ENCODE data around the gene GRAP2.

GRAP2 gene

GRCh38 chr22:39907047-39907446 lies 6.2 kb downstream of the GRAP2 start:
- no peaks in the 10 kb centered on the region for H3K27me3 ChIP-seq (ENCODE audit: low read depth)

GRCh38 chr22:39907605-39908097 lies 6.8 kb downstream of the GRAP2 start:
- Histone ChIP-seq H3K27me3 (ENCODE audit: low read depth) (no peaks in the 10 kb centered on the region), H3K36me3 (replicated peaks) (no peaks in the 10 kb centered on the region), H3K4me1 (peaks cover 18% of the 10 kb centered on the region), H3K9me3 (no peaks in the 10 kb centered on the region), H3K4me3 (no peak overlapping the region)
- in situ Hi-C loops (cut with MboI; ENCODE audit: low sequenced_read_pairs) = no loop called here
- DNase-seq (ENCODE audit: low spot score in 2 of 2) = no peak

More at GRCh38 chr22:39907047-39907446, 6.2 kb downstream of the GRAP2 start:
- Histone ChIP-seq H3K4me1 (peaks cover 18% of the 10 kb centered on the region), H3K36me3 (replicated peaks) (no peaks in the 10 kb centered on the region), H3K9me3 (no peaks in the 10 kb centered on the region), H3K4me3 (no peak overlapping the region)
- DNase-seq (ENCODE audit: low spot score in 2 of 2) = no peak
- in situ Hi-C loops (cut with MboI; ENCODE audit: low sequenced_read_pairs) = no loop called here

GRCh38 chr22:39908136-39908535 lies 7.3 kb downstream of the GRAP2 start:
- Histone ChIP-seq H3K9me3 (no peaks in the 10 kb centered on the region), H3K4me3 (no peak overlapping the region), H3K27me3 (ENCODE audit: low read depth) (no peaks in the 10 kb centered on the region), H3K36me3 (replicated peaks) (no peaks in the 10 kb centered on the region), H3K4me1 (peaks cover 19% of the 10 kb centered on the region)
- DNase-seq (ENCODE audit: low spot score in 2 of 2) = no peak
- in situ Hi-C loops (cut with MboI; ENCODE audit: low sequenced_read_pairs) = no loop called here

GRCh38 chr22:39908737-39909136 lies 7.9 kb downstream of the GRAP2 start:
- in situ Hi-C loops (cut with MboI; ENCODE audit: low sequenced_read_pairs) = no loop called here
- Histone ChIP-seq H3K36me3 (replicated peaks) (no peaks in the 10 kb centered on the region), H3K9me3 (no peaks in the 10 kb centered on the region), H3K4me3 (no peak overlapping the region), H3K4me1 (peaks cover 25% of the 10 kb centered on the region), H3K27me3 (ENCODE audit: low read depth) (no peaks in the 10 kb centered on the region)
- DNase-seq (ENCODE audit: low spot score in 2 of 2) = no peak

GRCh38 chr22:39910876-39911613 lies 10.2 kb downstream of the GRAP2 start:
- no peaks in the 10 kb centered on the region for H3K36me3 ChIP-seq (replicated peaks)
- no peak for DNase-seq (ENCODE audit: low spot score in 2 of 2)
- H3K4me3 ChIP-seq = no peak overlapping the region
- in situ Hi-C loops (cut with MboI; ENCODE audit: low sequenced_read_pairs) = no loop called here
- no peaks in the 10 kb centered on the region for H3K9me3 ChIP-seq
- H3K4me1 ChIP-seq = peaks cover 38% of the 10 kb centered on the region
- no peaks in the 10 kb centered on the region for H3K27me3 ChIP-seq (ENCODE audit: low read depth)

- in situ Hi-C loops (cut with MboI; ENCODE audit: low sequenced_read_pairs) = no loop called here
- Histone ChIP-seq H3K27me3 (ENCODE audit: low read depth) (no peaks in the 10 kb centered on the region), H3K9me3 (no peaks in the 10 kb centered on the region), H3K36me3 (replicated peaks) (no peaks in the 10 kb centered on the region), H3K4me1 (peaks cover 50% of the 10 kb centered on the region), H3K4me3 (no peak overlapping the region)
- DNase-seq (ENCODE audit: low spot score in 2 of 2) = peak in 1 of 2 experiments; percentile 36
These were observed 12.4 kb downstream of the GRAP2 start for GRCh38 chr22:39913321-39913720.

- H3K4me3 ChIP-seq = no peak overlapping the region
- H3K4me1 ChIP-seq = peaks cover 52% of the 10 kb centered on the region
- no peaks in the 10 kb centered on the region for H3K36me3 ChIP-seq (replicated peaks)
- peak; percentile 90 to 99 for DNase-seq (ENCODE audit: low spot score in 2 of 2)
- in situ Hi-C loops (cut with MboI; ENCODE audit: low sequenced_read_pairs) = no loop called here
- no peaks in the 10 kb centered on the region for H3K27me3 ChIP-seq (ENCODE audit: low read depth)
- no peaks in the 10 kb centered on the region for H3K9me3 ChIP-seq
These were observed 13.0 kb downstream of the GRAP2 start for GRCh38 chr22:39913886-39914285.

- Histone ChIP-seq H3K27me3 (ENCODE audit: low read depth) (no peaks in the 10 kb centered on the region), H3K9me3 (no peaks in the 10 kb centered on the region), H3K4me1 (peaks cover 52% of the 10 kb centered on the region), H3K36me3 (replicated peaks) (no peaks in the 10 kb centered on the region), H3K4me3 (no peak overlapping the region)
- in situ Hi-C loops (cut with MboI; ENCODE audit: low sequenced_read_pairs) = no loop called here
- DNase-seq (ENCODE audit: low spot score in 2 of 2) = no peak
These were observed 13.7 kb downstream of the GRAP2 start for GRCh38 chr22:39914584-39914983.

GRCh38 chr22:39915295-39915726 lies 14.4 kb downstream of the GRAP2 start:
- H3K27me3 ChIP-seq (ENCODE audit: low read depth) = no peaks in the 10 kb centered on the region
- DNase-seq (ENCODE audit: low spot score in 2 of 2) = peak; percentile 62 to 83

GRCh38 chr22:39916496-39916895 lies 15.6 kb downstream of the GRAP2 start:
- Histone ChIP-seq H3K4me1 (peaks cover 52% of the 10 kb centered on the region), H3K27me3 (ENCODE audit: low read depth) (no peaks in the 10 kb centered on the region), H3K4me3 (no peak overlapping the region), H3K9me3 (no peaks in the 10 kb centered on the region), H3K36me3 (replicated peaks) (no peaks in the 10 kb centered on the region)
- in situ Hi-C loops (cut with MboI; ENCODE audit: low sequenced_read_pairs) = no loop called here
- DNase-seq (ENCODE audit: low spot score in 2 of 2) = no peak

More at GRCh38 chr22:39915295-39915726, 14.4 kb downstream of the GRAP2 start:
- in situ Hi-C loops (cut with MboI; ENCODE audit: low sequenced_read_pairs) = no loop called here
- H3K4me3 ChIP-seq = no peak overlapping the region
- peaks cover 52% of the 10 kb centered on the region for H3K4me1 ChIP-seq
- H3K9me3 ChIP-seq = no peaks in the 10 kb centered on the region
- no peaks in the 10 kb centered on the region for H3K36me3 ChIP-seq (replicated peaks)

- H3K9me3 ChIP-seq = no peaks in the 10 kb centered on the region
- no peak overlapping the region for H3K4me3 ChIP-seq
- no peaks in the 10 kb centered on the region for H3K36me3 ChIP-seq (replicated peaks)
- H3K27me3 ChIP-seq (ENCODE audit: low read depth) = no peaks in the 10 kb centered on the region
- peak; percentile 52 to 69 for DNase-seq (ENCODE audit: low spot score in 2 of 2)
- in situ Hi-C loops (cut with MboI; ENCODE audit: low sequenced_read_pairs) = no loop called here
- H3K4me1 ChIP-seq = peaks cover 52% of the 10 kb centered on the region
These were observed 16.3 kb downstream of the GRAP2 start for GRCh38 chr22:39917197-39917643.

GRCh38 chr22:39917776-39918495 lies 17.1 kb downstream of the GRAP2 start:
- in situ Hi-C loops (cut with MboI; ENCODE audit: low sequenced_read_pairs) = no loop called here
- peaks cover 52% of the 10 kb centered on the region for H3K4me1 ChIP-seq
- no peaks in the 10 kb centered on the region for H3K9me3 ChIP-seq
- H3K27me3 ChIP-seq (ENCODE audit: low read depth) = no peaks in the 10 kb centered on the region
- no peaks in the 10 kb centered on the region for H3K36me3 ChIP-seq (replicated peaks)
- no peak for DNase-seq (ENCODE audit: low spot score in 2 of 2)
- H3K4me3 ChIP-seq = no peak overlapping the region

- H3K27me3 ChIP-seq (ENCODE audit: low read depth) = no peaks in the 10 kb centered on the region
- H3K36me3 ChIP-seq (replicated peaks) = no peaks in the 10 kb centered on the region
- in situ Hi-C loops (cut with MboI; ENCODE audit: low sequenced_read_pairs) = no loop called here
- H3K4me3 ChIP-seq = no peak overlapping the region
- H3K9me3 ChIP-seq = no peaks in the 10 kb centered on the region
- no peak for DNase-seq (ENCODE audit: low spot score in 2 of 2)
- peaks cover 33% of the 10 kb centered on the region for H3K4me1 ChIP-seq
These were observed 19.4 kb downstream of the GRAP2 start for GRCh38 chr22:39920134-39920743.

- Histone ChIP-seq H3K27me3 (ENCODE audit: low read depth) (no peaks in the 10 kb centered on the region), H3K4me3 (no peak overlapping the region), H3K9me3 (no peaks in the 10 kb centered on the region), H3K36me3 (replicated peaks) (no peaks in the 10 kb centered on the region), H3K4me1 (no peaks in the 10 kb centered on the region; the same call in none of the 2 replicates)
- no peak for DNase-seq (ENCODE audit: low spot score in 2 of 2)
- in situ Hi-C loops (cut with MboI; ENCODE audit: low sequenced_read_pairs) = no loop called here
These were observed 22.8 kb downstream of the GRAP2 start for GRCh38 chr22:39923696-39924095.
